ENCODE measurements around the gene MCOLN2. TPM values are rescaled to one million over a fixed set of nuclear protein-coding genes. Genes with fewer than 3 reads are reported as not detected.
"Not testable (repeated sequence)": the region's sequence is repeated elsewhere in the genome, so short reads cannot be mapped to it uniquely, and the experiment has no call there.

Gene MCOLN2
- polyA plus RNA-seq, 1 donor from 2014 or later: not detected

GRCh38 chr1:84913555-84913892, 83.4 kb downstream of the MCOLN2 start:
- Histone ChIP-seq H3K79me2 (replicated peaks; ENCODE audit: insufficient read depth, low read length) (no peaks in the 10 kb centered on the region), H3K9me3 (ENCODE audit: low read length) (no peaks in the 10 kb centered on the region), H3K27ac (ENCODE audit: low read length) (no peak overlapping the region), H3K9ac (ENCODE audit: low read length) (no peak overlapping the region), H4K20me1 (ENCODE audit: insufficient read depth) (no peaks in the 10 kb centered on the region), H3K36me3 (ENCODE audit: insufficient read depth, low read length) (no peaks in the 10 kb centered on the region), H2AFZ (ENCODE audit: low read depth, low read length) (no peak overlapping the region), H3K27me3 (ENCODE audit: insufficient read depth, low read depth, low read length) (no peaks in the 10 kb centered on the region), H3K4me3 (ENCODE audit: low read length) (no peak overlapping the region), H3K4me2 (ENCODE audit: low read length) (no peak overlapping the region), H3F3A (ENCODE audit: insufficient read depth, low read length, poor library complexity, severe bottlenecking) (no peaks in the 10 kb centered on the region), H3K9me2 (ENCODE audit: insufficient read depth, low read length) (no peaks in the 10 kb centered on the region)
- TF ChIP-seq CTCF (IDR thresholded peaks at IDR 0.05; ENCODE audit: poor library complexity, severe bottlenecking): no peak
- TF ChIP-seq REST (IDR thresholded peaks at IDR 0.05; ENCODE audit: borderline replicate concordance): no peak

GRCh38 chr1:84912726-84913554, 84.0 kb downstream of the MCOLN2 start:
- H3K4me3 ChIP-seq (ENCODE audit: low read length): no peak overlapping the region
- TF ChIP-seq EZH2 (IDR thresholded peaks at IDR 0.05; ENCODE audit: borderline replicate concordance, insufficient read depth, low read length, poor library complexity, severe bottlenecking): no peak
- no peak for TF ChIP-seq RAD21 (conservative IDR thresholded peaks at IDR 0.05)
- no peak for TF ChIP-seq REST (IDR thresholded peaks at IDR 0.05; ENCODE audit: borderline replicate concordance)
- no peak for TF ChIP-seq TAF1 (IDR thresholded peaks at IDR 0.05; ENCODE audit: low read depth)
- no peak for TF ChIP-seq CTCF (IDR thresholded peaks at IDR 0.05; ENCODE audit: poor library complexity, severe bottlenecking)
- TF ChIP-seq SMC3 (conservative IDR thresholded peaks at IDR 0.05; ENCODE audit: poor library complexity): no peak
- TF ChIP-seq MXI1 (conservative IDR thresholded peaks at IDR 0.05; ENCODE audit: poor library complexity, severe bottlenecking): no peak
- no peak for TF ChIP-seq EP300 (conservative IDR thresholded peaks at IDR 0.05; ENCODE audit: poor library complexity, severe bottlenecking)
- no peak for TF ChIP-seq POLR2AphosphoS5 (IDR thresholded peaks at IDR 0.05)
- no peak overlapping the region for H3K27ac ChIP-seq (ENCODE audit: low read length)
- no peaks in the 10 kb centered on the region for H3F3A ChIP-seq (ENCODE audit: insufficient read depth, low read length, poor library complexity, severe bottlenecking)
- no peaks in the 10 kb centered on the region for H3K79me2 ChIP-seq (replicated peaks; ENCODE audit: insufficient read depth, low read length)
- H3K9me3 ChIP-seq (ENCODE audit: low read length): no peaks in the 10 kb centered on the region
- H3K36me3 ChIP-seq (ENCODE audit: insufficient read depth, low read length): no peaks in the 10 kb centered on the region
- H2AFZ ChIP-seq (ENCODE audit: low read depth, low read length): no peak overlapping the region
- no peaks in the 10 kb centered on the region for H4K20me1 ChIP-seq (ENCODE audit: insufficient read depth)
- no peaks in the 10 kb centered on the region for H3K9me2 ChIP-seq (ENCODE audit: insufficient read depth, low read length)
- no peaks in the 10 kb centered on the region for H3K27me3 ChIP-seq (ENCODE audit: insufficient read depth, low read depth, low read length)
- H3K4me2 ChIP-seq (ENCODE audit: low read length): no peak overlapping the region
- H3K9ac ChIP-seq (ENCODE audit: low read length): no peak overlapping the region

GRCh38 chr1:84908746-84909464, 88.0 kb downstream of the MCOLN2 start:
- H3K27ac ChIP-seq (ENCODE audit: low read length); H3K79me2 ChIP-seq (replicated peaks; ENCODE audit: insufficient read depth, low read length); H3K36me3 ChIP-seq (ENCODE audit: insufficient read depth, low read length); H3K9ac ChIP-seq (ENCODE audit: low read length); H3F3A ChIP-seq (ENCODE audit: insufficient read depth, low read length, poor library complexity, severe bottlenecking); H2AFZ ChIP-seq (ENCODE audit: low read depth, low read length); H3K4me2 ChIP-seq (ENCODE audit: low read length); H3K27me3 ChIP-seq (ENCODE audit: insufficient read depth, low read depth, low read length); H3K4me3 ChIP-seq (ENCODE audit: low read length); H3K9me2 ChIP-seq (ENCODE audit: insufficient read depth, low read length); H3K9me3 ChIP-seq (ENCODE audit: low read length); H4K20me1 ChIP-seq (ENCODE audit: insufficient read depth): not testable (repeated sequence)
